ENCODE measurements around the gene LMBRD2.

DNA sequence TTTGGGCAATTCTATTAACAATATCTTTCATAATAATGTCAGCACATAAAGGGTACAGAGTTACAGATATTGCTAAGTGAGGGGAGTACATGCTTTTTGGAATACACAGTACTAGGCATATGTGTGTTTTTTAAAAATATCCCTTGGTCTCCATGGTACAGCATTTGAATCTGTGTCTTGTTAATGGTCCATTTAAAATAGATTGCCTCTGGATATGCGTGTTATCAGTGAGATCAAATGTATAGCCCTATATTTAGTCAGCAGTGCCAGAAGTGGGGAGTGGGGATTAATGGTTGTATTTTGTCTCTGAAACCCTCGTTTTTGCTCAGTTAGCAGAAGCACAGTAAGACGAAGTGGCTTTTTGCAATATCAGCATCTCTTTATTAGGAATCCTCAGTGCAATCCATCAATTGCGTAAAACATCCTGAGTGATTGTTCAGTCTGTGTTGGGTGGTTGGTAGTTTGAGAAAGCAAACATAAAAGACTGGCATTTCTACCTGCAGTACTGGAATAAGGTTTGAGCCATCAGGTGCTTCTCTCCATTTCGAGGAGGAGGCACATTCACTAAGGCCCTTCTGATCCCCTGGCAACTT lies 19.2 kb upstream of the LMBRD2 start:
- TF ChIP-seq, protein P1, sequence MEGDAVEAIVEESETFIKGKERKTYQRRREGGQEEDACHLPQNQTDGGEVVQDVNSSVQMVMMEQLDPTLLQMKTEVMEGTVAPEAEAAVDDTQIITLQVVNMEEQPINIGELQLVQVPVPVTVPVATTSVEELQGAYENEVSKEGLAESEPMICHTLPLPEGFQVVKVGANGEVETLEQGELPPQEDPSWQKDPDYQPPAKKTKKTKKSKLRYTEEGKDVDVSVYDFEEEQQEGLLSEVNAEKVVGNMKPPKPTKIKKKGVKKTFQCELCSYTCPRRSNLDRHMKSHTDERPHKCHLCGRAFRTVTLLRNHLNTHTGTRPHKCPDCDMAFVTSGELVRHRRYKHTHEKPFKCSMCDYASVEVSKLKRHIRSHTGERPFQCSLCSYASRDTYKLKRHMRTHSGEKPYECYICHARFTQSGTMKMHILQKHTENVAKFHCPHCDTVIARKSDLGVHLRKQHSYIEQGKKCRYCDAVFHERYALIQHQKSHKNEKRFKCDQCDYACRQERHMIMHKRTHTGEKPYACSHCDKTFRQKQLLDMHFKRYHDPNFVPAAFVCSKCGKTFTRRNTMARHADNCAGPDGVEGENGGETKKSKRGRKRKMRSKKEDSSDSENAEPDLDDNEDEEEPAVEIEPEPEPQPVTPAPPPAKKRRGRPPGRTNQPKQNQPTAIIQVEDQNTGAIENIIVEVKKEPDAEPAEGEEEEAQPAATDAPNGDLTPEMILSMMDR (conservative IDR thresholded peaks at IDR 0.05; ENCODE audit: low read depth in 2 of 2), result no peak
- TF ChIP-seq POLR2AphosphoS5 (IDR thresholded peaks at IDR 0.05; ENCODE audit: low read depth) (no peak), EZH2 (IDR thresholded peaks at IDR 0.05; ENCODE audit: low read depth, unreplicated experiment) (no peak), EZH2phosphoT487 (IDR thresholded peaks at IDR 0.05; ENCODE audit: unreplicated experiment) (no peak), JUNB (IDR thresholded peaks at IDR 0.05; ENCODE audit: unreplicated experiment) (no peak), ZNF331 (CRISPR knock-in tag; IDR thresholded peaks at IDR 0.05; ENCODE audit: low read depth) (no peak)
- TF ChIP-seq, protein P2, sequence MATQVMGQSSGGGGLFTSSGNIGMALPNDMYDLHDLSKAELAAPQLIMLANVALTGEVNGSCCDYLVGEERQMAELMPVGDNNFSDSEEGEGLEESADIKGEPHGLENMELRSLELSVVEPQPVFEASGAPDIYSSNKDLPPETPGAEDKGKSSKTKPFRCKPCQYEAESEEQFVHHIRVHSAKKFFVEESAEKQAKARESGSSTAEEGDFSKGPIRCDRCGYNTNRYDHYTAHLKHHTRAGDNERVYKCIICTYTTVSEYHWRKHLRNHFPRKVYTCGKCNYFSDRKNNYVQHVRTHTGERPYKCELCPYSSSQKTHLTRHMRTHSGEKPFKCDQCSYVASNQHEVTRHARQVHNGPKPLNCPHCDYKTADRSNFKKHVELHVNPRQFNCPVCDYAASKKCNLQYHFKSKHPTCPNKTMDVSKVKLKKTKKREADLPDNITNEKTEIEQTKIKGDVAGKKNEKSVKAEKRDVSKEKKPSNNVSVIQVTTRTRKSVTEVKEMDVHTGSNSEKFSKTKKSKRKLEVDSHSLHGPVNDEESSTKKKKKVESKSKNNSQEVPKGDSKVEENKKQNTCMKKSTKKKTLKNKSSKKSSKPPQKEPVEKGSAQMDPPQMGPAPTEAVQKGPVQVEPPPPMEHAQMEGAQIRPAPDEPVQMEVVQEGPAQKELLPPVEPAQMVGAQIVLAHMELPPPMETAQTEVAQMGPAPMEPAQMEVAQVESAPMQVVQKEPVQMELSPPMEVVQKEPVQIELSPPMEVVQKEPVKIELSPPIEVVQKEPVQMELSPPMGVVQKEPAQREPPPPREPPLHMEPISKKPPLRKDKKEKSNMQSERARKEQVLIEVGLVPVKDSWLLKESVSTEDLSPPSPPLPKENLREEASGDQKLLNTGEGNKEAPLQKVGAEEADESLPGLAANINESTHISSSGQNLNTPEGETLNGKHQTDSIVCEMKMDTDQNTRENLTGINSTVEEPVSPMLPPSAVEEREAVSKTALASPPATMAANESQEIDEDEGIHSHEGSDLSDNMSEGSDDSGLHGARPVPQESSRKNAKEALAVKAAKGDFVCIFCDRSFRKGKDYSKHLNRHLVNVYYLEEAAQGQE (IDR thresholded peaks at IDR 0.05; ENCODE audit: unreplicated experiment), result no peak
- TF ChIP-seq, protein P3, sequence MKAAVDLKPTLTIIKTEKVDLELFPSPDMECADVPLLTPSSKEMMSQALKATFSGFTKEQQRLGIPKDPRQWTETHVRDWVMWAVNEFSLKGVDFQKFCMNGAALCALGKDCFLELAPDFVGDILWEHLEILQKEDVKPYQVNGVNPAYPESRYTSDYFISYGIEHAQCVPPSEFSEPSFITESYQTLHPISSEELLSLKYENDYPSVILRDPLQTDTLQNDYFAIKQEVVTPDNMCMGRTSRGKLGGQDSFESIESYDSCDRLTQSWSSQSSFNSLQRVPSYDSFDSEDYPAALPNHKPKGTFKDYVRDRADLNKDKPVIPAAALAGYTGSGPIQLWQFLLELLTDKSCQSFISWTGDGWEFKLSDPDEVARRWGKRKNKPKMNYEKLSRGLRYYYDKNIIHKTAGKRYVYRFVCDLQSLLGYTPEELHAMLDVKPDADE (IDR thresholded peaks at IDR 0.05), result no peak
